HepG2 (cell line): ENCODE data around the gene NRK. TPM values are rescaled to one million over a fixed set of nuclear protein-coding genes. Genes with fewer than 3 reads are reported as not detected.

ENCODE experiments used
- ATAC-seq: fragments of 200-7000 bp; cut with Tn5 transposase; 3 replicates; pipeline ENCODE4 v1.9.1; 2020; ENCODE audit warnings: mild to moderate bottlenecking, moderate library complexity
- BruUV-seq: library from RNA; stranded (reverse); fragments of 400-500 nt; replicated peaks from 2 replicates; lab custom pipeline; 2021; lab: Mats Ljungman, UMichigan
- CTCF ChIA-PET: fragments of 300-600 bp; formaldehyde crosslinking; extraction: SDS; loops from one replicate; lab custom pipeline; 2021; ENCODE audit warnings: low total read pairs, inconsistent platforms, low intra/inter-chr PET ratio; lab: Yijun Ruan, JAX
- POLR2A ChIA-PET: fragments of 350-600 bp; sonication (Branson Sonifier 250); formaldehyde crosslinking; loops from one replicate; lab custom pipeline; 2020; ENCODE audit warnings: antibody characterized with exemption, inconsistent platforms; lab: Yijun Ruan, JAX
- DNase-seq: peaks from one replicate; pipeline ENCODE4 v3.0.0-alpha.2; 2015; ENCODE audit warnings: low spot score
- FAIRE-seq: peaks from 3 replicates; lab custom pipeline; 2011; peaks lifted over from hg19 to GRCh38; lab: Jason Lieb, UNC
- H2AFZ ChIP-seq: one replicate; pipeline ENCODE4 v1.6.1; 2011; ENCODE audit warnings: low read length, inconsistent platforms
- H3K27ac ChIP-seq: fragments of 300-600 bp; 3 replicates; pipeline ENCODE4 v1.8.0; 2011; ENCODE audit warnings: mixed run types, mild to moderate bottlenecking, mixed read lengths, low read length, inconsistent platforms; ENCODE audit not compliant: insufficient read depth; ENCODE audit errors: extremely low read length
- H3K27me3 ChIP-seq, 2 experiments: fragments of 200-600 bp in 1 of 2; 2 replicates in 1 of 2; 3 replicates in 1 of 2; pipeline versions ENCODE4 v1.6.0 to v1.8.0; 2011; ENCODE audit warnings: low read length in 2 of 2, mild to moderate bottlenecking in 2 of 2, moderate library complexity in 2 of 2, inconsistent platforms in 1 of 2; ENCODE audit not compliant: insufficient read depth in 2 of 2, control insufficient read depth in 1 of 2
- H3K36me3 ChIP-seq, 2 experiments: fragments of 200-600 bp in 1 of 2; replicated peaks in 1 of 2; 2 replicates in 1 of 2; 3 replicates in 1 of 2; pipeline versions ENCODE4 v1.5.1 to v1.8.0; 2011; ENCODE audit warnings: low read length in 2 of 2, inconsistent platforms in 1 of 2; ENCODE audit not compliant: insufficient read depth in 2 of 2, control insufficient read depth in 1 of 2
- H3K4me1 ChIP-seq: 2 replicates; pipeline ENCODE4 v1.5.1; 2012; ENCODE audit warnings: low read length, inconsistent platforms; ENCODE audit not compliant: insufficient read depth
- H3K4me2 ChIP-seq: 2 replicates; pipeline ENCODE4 v1.6.0; 2011; ENCODE audit warnings: low read depth, low read length, inconsistent platforms
- H3K4me3 ChIP-seq, 3 experiments: fragments of 200-600 bp in 1 of 3; sonication (generic), shearing (Covaris generic) in 1 of 3; replicated peaks in 1 of 3; 2 replicates each; pipeline ENCODE4 v1.5.1; 2011 to 2016; ENCODE audit warnings: low read length in 3 of 3, inconsistent platforms in 2 of 3, low read depth in 2 of 3, mild to moderate bottlenecking in 2 of 3, control low read depth in 1 of 3, mixed read lengths in 1 of 3; ENCODE audit not compliant: insufficient read depth in 1 of 3
- H3K79me2 ChIP-seq: one replicate; pipeline ENCODE4 v1.6.1; 2011; ENCODE audit warnings: low read length, inconsistent platforms; ENCODE audit not compliant: insufficient read depth
- H3K9ac ChIP-seq: 2 replicates; pipeline ENCODE4 v1.6.0; 2011; ENCODE audit warnings: mild to moderate bottlenecking, low read depth, low read length, inconsistent platforms; ENCODE audit not compliant: insufficient read depth
- H3K9me3 ChIP-seq: 2 replicates; pipeline ENCODE4 v1.5.1; 2012; ENCODE audit warnings: mild to moderate bottlenecking, low read length
- H4K20me1 ChIP-seq: 2 replicates; pipeline ENCODE4 v1.6.0; 2011; ENCODE audit warnings: inconsistent platforms, mild to moderate bottlenecking, low read length, moderate library complexity; ENCODE audit not compliant: insufficient read depth
- DBP ChIP-seq: sonication (generic); formaldehyde crosslinking; IDR thresholded peaks from 2 replicates; pipeline ENCODE4 v1.4.0; 2020; ENCODE audit warnings: missing genetic modification reagents; ENCODE audit errors: not compliant biosample characterization
- DMTF1 ChIP-seq: sonication (generic); formaldehyde crosslinking; IDR thresholded peaks from 2 replicates; pipeline ENCODE4 v1.4.0; 2020; ENCODE audit warnings: mild to moderate bottlenecking, missing genetic modification reagents
- IRX3 ChIP-seq: sonication (generic); formaldehyde crosslinking; IDR thresholded peaks from 2 replicates; pipeline ENCODE4 v1.8.1; 2023; ENCODE audit warnings: mild to moderate bottlenecking, low read depth, missing genetic modification reagents, borderline replicate concordance
- MIER2 ChIP-seq: IDR thresholded peaks from 2 replicates; pipeline ENCODE4 v1.6.1; 2016; ENCODE audit warnings: missing biosample characterization, missing genetic modification reagents
- NBN ChIP-seq: fragments of 450-650 bp; conservative IDR thresholded peaks from 2 replicates; pipeline ENCODE4 v1.6.1; 2017
- RFX3 ChIP-seq: IDR thresholded peaks from 2 replicates; pipeline ENCODE4 v1.6.1; 2016; ENCODE audit warnings: missing biosample characterization, missing genetic modification reagents
- SIX1 ChIP-seq: sonication (generic); formaldehyde crosslinking; IDR thresholded peaks from 2 replicates; pipeline ENCODE4 v1.4.0; 2020; ENCODE audit warnings: missing genetic modification reagents, borderline replicate concordance
- ZNF207 ChIP-seq: fragments of 450-650 bp; IDR thresholded peaks from 2 replicates; pipeline ENCODE4 v1.6.1; 2016; ENCODE audit warnings: antibody characterized with exemption, borderline replicate concordance
- ZNF232 ChIP-seq: sonication (generic); formaldehyde crosslinking; IDR thresholded peaks from 2 replicates; pipeline ENCODE4 v1.4.0; 2020; ENCODE audit warnings: missing genetic modification reagents, borderline replicate concordance
- ZNF329 ChIP-seq: sonication (generic); formaldehyde crosslinking; IDR thresholded peaks from 2 replicates; pipeline ENCODE4 v1.9.0; 2021; ENCODE audit warnings: low read depth, mild to moderate bottlenecking, missing genetic modification reagents
- ZNF556 ChIP-seq: sonication (generic); formaldehyde crosslinking; IDR thresholded peaks from 2 replicates; pipeline ENCODE4 v1.4.0; 2020; ENCODE audit warnings: mild to moderate bottlenecking, missing genetic modification reagents, borderline replicate concordance
- WGBS: methylation state at CpG from one replicate; pipeline ENCODE4 v1.1.6; 2017; ENCODE audit warnings: low lambda C conversion rate; 5-methylcytosine and 5-hydroxymethylcytosine counted together
- in situ Hi-C: cut with HindIII; loops from 2 replicates; pipeline ENCODE4 v1.10.0; 2017; ENCODE audit warnings: low pct_unique_long_range_greater_than_20kb; ENCODE audit not compliant: extremely low pct_ligation_motif_present
- intact Hi-C: fragments of 100-400 bp; cut with micrococcal nuclease; formaldehyde crosslinking; loops from one replicate; pipeline ENCODE4 v1.10.0; 2022; ENCODE audit not compliant: unreplicated experiment
- polyA plus RNA-seq, 8 experiments: library from polyadenylated mRNA; depleted of rRNA in 3 of 8; stranded (reverse) in 7 of 8; unstranded in 1 of 8; fragments of >200 nt; fragmentation: Illumina TruSeq in 4 of 8; extraction: Trizol in 4 of 8; gene quantifications; 2 replicates each; pipeline versions ENCODE4 v1.2.1 to v1.2.3, GENCODE V29; 2011 to 2016; ENCODE audit warnings: low read depth in 4 of 8, missing spikeins in 1 of 8, mixed read lengths in 1 of 8; ENCODE audit not compliant: insufficient read depth in 1 of 8
- total RNA-seq, 5 experiments: library from RNA; depleted of rRNA; stranded (reverse); fragments of >200 nt; fragmentation: Illumina TruSeq; extraction: Trizol; gene quantifications; 2 replicates each; pipeline ENCODE4 v1.2.3, GENCODE V29; 2016; ENCODE audit warnings: low read depth in 1 of 5
- TF ChIP-seq, protein P1 (sequence below): sonication (generic); formaldehyde crosslinking; IDR thresholded peaks from 2 replicates; pipeline ENCODE4 v1.4.0; 2020; ENCODE audit warnings: missing genetic modification reagents, borderline replicate concordance
- TF ChIP-seq, protein P2 (sequence below): sonication (generic); formaldehyde crosslinking; IDR thresholded peaks from 2 replicates; pipeline ENCODE4 v1.8.1; 2023; ENCODE audit warnings: mild to moderate bottlenecking, missing genetic modification reagents

The NRK gene
- total and polyA plus RNA-seq, 2 of the 13 experiments (the other 11 are each of a cell fraction or from before 2014, with no cell fraction given): not detected

DNA sequence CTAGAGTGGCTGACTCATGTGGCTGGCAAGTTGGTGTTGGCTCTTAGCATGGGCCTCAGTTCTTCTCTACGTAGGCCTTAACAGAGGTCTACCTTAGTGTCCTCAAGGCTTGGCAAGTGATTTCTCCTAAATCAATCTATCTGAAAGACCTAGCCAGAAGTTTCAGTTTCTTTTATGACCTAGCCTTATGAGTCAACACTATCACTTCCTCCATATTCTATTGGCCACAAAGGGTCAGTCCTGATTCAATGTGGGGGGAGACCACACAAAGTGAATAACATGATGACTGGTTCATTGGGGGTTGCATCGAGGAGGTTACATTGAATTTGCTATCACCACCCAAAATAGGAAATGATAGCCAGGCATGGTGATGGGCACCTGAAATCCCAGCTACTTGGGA, 5.8 kb upstream of the NRK start:
- H3K9me3 ChIP-seq: no peaks in the 10 kb centered on the region
- no TSS peak for BruUV-seq
- ATAC-seq: no peak
- no peak overlapping the region for H2AFZ ChIP-seq
- 0% methylated on average over 2 of the region's 2 CpGs for WGBS
- no peak overlapping the region for H3K4me2 ChIP-seq
- CTCF ChIA-PET: no interaction called here
- no peak for DNase-seq
- in situ Hi-C loops: no loop called here
- H3K36me3 ChIP-seq: no peaks in the 10 kb centered on the region
- no peaks in the 10 kb centered on the region for H4K20me1 ChIP-seq
- H3K9ac ChIP-seq: no peak overlapping the region
- POLR2A ChIA-PET: no interaction called here
- H3K4me3 ChIP-seq: no peak overlapping the region
- no peak for FAIRE-seq
- H3K79me2 ChIP-seq: no peaks in the 10 kb centered on the region
- intact Hi-C loops: no loop called here
- H3K4me1 ChIP-seq: no peaks in the 10 kb centered on the region
- TF ChIP-seq ZNF329 (CRISPR knock-in tag) (no peak), ZNF207 (no peak), ZNF556 (CRISPR knock-in tag) (no peak), IRX3 (no peak), DMTF1 (CRISPR knock-in tag) (no peak), SIX1 (no peak), NBN (no peak), RFX3 (CRISPR knock-in tag) (no peak), DBP (CRISPR knock-in tag) (no peak), MIER2 (CRISPR knock-in tag) (no peak), ZNF232 (no peak)
- TF ChIP-seq, protein P1, sequence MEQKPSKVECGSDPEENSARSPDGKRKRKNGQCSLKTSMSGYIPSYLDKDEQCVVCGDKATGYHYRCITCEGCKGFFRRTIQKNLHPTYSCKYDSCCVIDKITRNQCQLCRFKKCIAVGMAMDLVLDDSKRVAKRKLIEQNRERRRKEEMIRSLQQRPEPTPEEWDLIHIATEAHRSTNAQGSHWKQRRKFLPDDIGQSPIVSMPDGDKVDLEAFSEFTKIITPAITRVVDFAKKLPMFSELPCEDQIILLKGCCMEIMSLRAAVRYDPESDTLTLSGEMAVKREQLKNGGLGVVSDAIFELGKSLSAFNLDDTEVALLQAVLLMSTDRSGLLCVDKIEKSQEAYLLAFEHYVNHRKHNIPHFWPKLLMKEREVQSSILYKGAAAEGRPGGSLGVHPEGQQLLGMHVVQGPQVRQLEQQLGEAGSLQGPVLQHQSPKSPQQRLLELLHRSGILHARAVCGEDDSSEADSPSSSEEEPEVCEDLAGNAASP (CRISPR knock-in tag): no peak
- TF ChIP-seq, protein P2, sequence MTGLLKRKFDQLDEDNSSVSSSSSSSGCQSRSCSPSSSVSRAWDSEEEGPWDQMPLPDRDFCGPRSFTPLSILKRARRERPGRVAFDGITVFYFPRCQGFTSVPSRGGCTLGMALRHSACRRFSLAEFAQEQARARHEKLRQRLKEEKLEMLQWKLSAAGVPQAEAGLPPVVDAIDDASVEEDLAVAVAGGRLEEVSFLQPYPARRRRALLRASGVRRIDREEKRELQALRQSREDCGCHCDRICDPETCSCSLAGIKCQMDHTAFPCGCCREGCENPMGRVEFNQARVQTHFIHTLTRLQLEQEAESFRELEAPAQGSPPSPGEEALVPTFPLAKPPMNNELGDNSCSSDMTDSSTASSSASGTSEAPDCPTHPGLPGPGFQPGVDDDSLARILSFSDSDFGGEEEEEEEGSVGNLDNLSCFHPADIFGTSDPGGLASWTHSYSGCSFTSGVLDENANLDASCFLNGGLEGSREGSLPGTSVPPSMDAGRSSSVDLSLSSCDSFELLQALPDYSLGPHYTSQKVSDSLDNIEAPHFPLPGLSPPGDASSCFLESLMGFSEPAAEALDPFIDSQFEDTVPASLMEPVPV (CRISPR knock-in tag): no peak
- H3K27me3 ChIP-seq: peaks cover 0 to 4% of the 10 kb centered on the region in 2 experiments; a peak in 1 of 5 replicates
- no peak overlapping the region for H3K27ac ChIP-seq
